OCI-LY1 (cell line): ENCODE measurements around the gene ZNF546.

Source experiments
- H2AFZ ChIP-seq: fragments of 200-600 bp; sonication (generic), shearing (Covaris generic); 2 replicates; pipeline ENCODE4 v1.6.0; 2014; ENCODE audit warnings: antibody characterized with exemption, mild to moderate bottlenecking, low read length
- H3F3A ChIP-seq: fragments of 200-600 bp; sonication (generic), shearing (Covaris generic); 2 replicates; pipeline ENCODE4 v1.6.0; 2014; ENCODE audit warnings: mild to moderate bottlenecking, antibody characterized with exemption, low read length, moderate library complexity; ENCODE audit not compliant: insufficient read depth
- H3K27ac ChIP-seq: fragments of 200-600 bp; sonication (generic); 2 replicates; pipeline ENCODE4 v1.5.1; 2014; ENCODE audit warnings: low read length, mixed run types, mild to moderate bottlenecking, low read depth; ENCODE audit not compliant: poor library complexity, severe bottlenecking
- H3K27me3 ChIP-seq: fragments of 200-600 bp; sonication (generic); 2 replicates; pipeline ENCODE4 v1.6.0; 2014; ENCODE audit warnings: antibody characterized with exemption, mild to moderate bottlenecking, low read length, moderate library complexity; ENCODE audit not compliant: insufficient read depth
- H3K36me3 ChIP-seq: fragments of 200-600 bp; sonication (generic); 2 replicates; pipeline ENCODE4 v1.6.1; 2014; ENCODE audit warnings: mild to moderate bottlenecking, antibody characterized with exemption, low read length, moderate library complexity, mixed read lengths; ENCODE audit not compliant: insufficient read depth
- H3K4me1 ChIP-seq: fragments of 200-600 bp; sonication (generic); 2 replicates; pipeline ENCODE4 v1.5.1; 2014; ENCODE audit warnings: mild to moderate bottlenecking, low read length, moderate library complexity; ENCODE audit not compliant: insufficient read depth, severe bottlenecking
- H3K4me2 ChIP-seq: fragments of 200-600 bp; sonication (generic), shearing (Covaris generic); 2 replicates; pipeline ENCODE4 v1.6.1; 2014; ENCODE audit warnings: low read length
- H3K4me3 ChIP-seq: fragments of 200-600 bp; sonication (generic); 2 replicates; pipeline ENCODE4 v1.5.1; 2014; ENCODE audit warnings: low read length, low read depth, mild to moderate bottlenecking, mixed read lengths; ENCODE audit not compliant: poor library complexity, severe bottlenecking
- H3K79me2 ChIP-seq: fragments of 200-600 bp; shearing (Covaris generic); 2 replicates; pipeline ENCODE4 v1.6.1; 2016; ENCODE audit warnings: mixed run types, low read length, mixed read lengths; ENCODE audit not compliant: insufficient read depth
- H3K9ac ChIP-seq: fragments of 200-600 bp; sonication (generic), shearing (Covaris generic); 2 replicates; pipeline ENCODE4 v1.6.1; 2014; ENCODE audit warnings: mild to moderate bottlenecking, low read length, mixed read lengths
- H3K9me2 ChIP-seq: fragments of 200-600 bp; sonication (generic), shearing (Covaris generic); 2 replicates; pipeline ENCODE4 v1.6.1; 2014; ENCODE audit warnings: low read depth, mild to moderate bottlenecking, low read length, mixed read lengths
- H3K9me3 ChIP-seq: fragments of 200-600 bp; shearing (Covaris generic); 2 replicates; pipeline ENCODE4 v1.6.1; 2014; ENCODE audit warnings: low read length, mixed read lengths
- H4K20me1 ChIP-seq: fragments of 200-600 bp; sonication (generic), shearing (Covaris generic); 2 replicates; pipeline ENCODE4 v1.6.0; 2016; ENCODE audit warnings: mild to moderate bottlenecking, low read length; ENCODE audit not compliant: insufficient read depth
- CTCF ChIP-seq: fragments of 200-600 bp; sonication (generic), shearing (Covaris generic); IDR thresholded peaks from 2 replicates; pipeline ENCODE4 v1.5.1; 2017; ENCODE audit warnings: mild to moderate bottlenecking, antibody characterized with exemption, low read length, moderate library complexity, mixed read lengths
- EZH2 ChIP-seq: fragments of 200-600 bp; sonication (generic), shearing (Covaris generic); IDR thresholded peaks from 2 replicates; pipeline ENCODE4 v1.8.0; 2017; ENCODE audit warnings: borderline replicate concordance, mixed run types, mild to moderate bottlenecking, antibody characterized with exemption, low read length, moderate library complexity, mixed read lengths

ZNF546 gene

GRCh38 chr19:39996811-39997637 lies at the start of gene ZNF546:
Gene ZNF546, plus strand, starts transcription at chr19:39997060. Its CDS starts 1,267 bp downstream, at chr19:39998327.
- H3K36me3 ChIP-seq = peaks cover 21% of the 10 kb centered on the region
- peaks cover 8% of the 10 kb centered on the region for H3K79me2 ChIP-seq
- no peaks in the 10 kb centered on the region for H4K20me1 ChIP-seq
- H3K27ac ChIP-seq = peak within 1 kb of the TSS; percentile 75
- H3K4me3 ChIP-seq = peak within 1 kb of the TSS; percentile 71
- H3K4me1 ChIP-seq = peaks cover 19% of the 10 kb centered on the region
- peaks cover 19% of the 10 kb centered on the region for H3K9me3 ChIP-seq
- H3K9me2 ChIP-seq = no peaks in the 10 kb centered on the region
- H3K9ac ChIP-seq = peak within 1 kb of the TSS; percentile 74
- peak within 1 kb of the TSS; percentile 93 for H3K4me2 ChIP-seq
- H2AFZ ChIP-seq = 0 out of 2 replicates have a peak within 1 kb of the TSS, but pooled peaks have one; percentile 37
- no peaks in the 10 kb centered on the region for H3K27me3 ChIP-seq
- TF ChIP-seq CTCF (no peak), EZH2 (no peak)
- H3F3A ChIP-seq = no peaks in the 10 kb centered on the region

- H3K9me2 ChIP-seq = no peaks in the 10 kb centered on the region
- no peaks in the 10 kb centered on the region for H4K20me1 ChIP-seq
- H3K4me2 ChIP-seq = no peak overlapping the region; the same call in 1 of the 2 replicates
- H3K27ac ChIP-seq = peak overlapping the region; percentile 99
- H3K9me3 ChIP-seq = 0 out of 2 replicates have a peak, but pooled peaks cover 2% of the 10 kb centered on the region
- no peaks in the 10 kb centered on the region for H3K27me3 ChIP-seq
- peaks cover 18% of the 10 kb centered on the region; the same call in 1 of the 2 replicates for H3K79me2 ChIP-seq
- H3K36me3 ChIP-seq = peaks cover 43% of the 10 kb centered on the region
- H3K4me1 ChIP-seq = peaks cover 69% of the 10 kb centered on the region
- H3K9ac ChIP-seq = no peak overlapping the region
- no peaks in the 10 kb centered on the region for H3F3A ChIP-seq
- peak overlapping the region; percentile 60 for H3K4me3 ChIP-seq
- no peak overlapping the region for H2AFZ ChIP-seq
- TF ChIP-seq CTCF (no peak), EZH2 (no peak)
These were observed 47.7 kb upstream of the ZNF546 start for GRCh38 chr19:39949026-39949747.

GRCh38 chr19:39951065-39951650 lies 45.7 kb upstream of the ZNF546 start:
- Histone ChIP-seq H3K36me3 (peaks cover 43% of the 10 kb centered on the region), H3K4me3 (peak overlapping the region; percentile 60), H3K9ac (peak overlapping the region; percentile 72), H3K4me1 (peaks cover 68% of the 10 kb centered on the region), H3K27me3 (no peaks in the 10 kb centered on the region), H4K20me1 (no peaks in the 10 kb centered on the region), H3K9me3 (0 out of 2 replicates have a peak, but pooled peaks cover 2% of the 10 kb centered on the region), H3F3A (no peaks in the 10 kb centered on the region), H2AFZ (no peak overlapping the region), H3K79me2 (peaks cover 18% of the 10 kb centered on the region; the same call in 1 of the 2 replicates), H3K4me2 (peak overlapping the region; percentile 66), H3K27ac (peak overlapping the region; percentile 99), H3K9me2 (no peaks in the 10 kb centered on the region)
- TF ChIP-seq EZH2 = no peak
- TF ChIP-seq CTCF = no peak
